ENCODE measurements around the gene CD300LF.
A peak's percentile ranks its signal among the peaks of the same experiment; 100 is the strongest.

Gene CD300LF

DNA sequence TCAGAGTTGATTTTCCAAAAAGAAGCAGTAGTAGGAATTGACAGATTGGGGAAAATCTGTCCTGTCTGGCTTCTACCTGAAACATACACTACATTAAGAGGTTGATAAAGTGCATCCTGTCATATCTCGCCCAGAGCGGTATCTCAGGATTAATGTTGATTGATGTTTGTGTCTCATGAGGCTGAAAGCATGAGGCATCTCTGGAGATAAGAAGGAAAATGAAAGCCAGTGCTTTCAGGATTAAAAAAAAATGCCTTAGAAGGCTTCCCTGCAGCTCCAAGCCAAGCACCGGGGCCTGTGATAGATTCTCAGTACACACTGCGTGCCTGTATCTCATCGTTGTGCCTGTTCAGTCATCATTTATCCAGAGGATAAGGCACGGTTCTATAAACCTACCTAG, 62.8 kb downstream of the CD300LF start:
- Histone ChIP-seq H2AK5ac (ENCODE audit: low read length) (no peak overlapping the region), H3K27me3 (ENCODE audit: insufficient read depth, low read length) (no peaks in the 10 kb centered on the region), H4K91ac (ENCODE audit: low read depth, low read length) (no peak overlapping the region), H3K79me1 (ENCODE audit: low read length) (peaks cover 2% of the 10 kb centered on the region), H3K23ac (ENCODE audit: low read length) (no peak overlapping the region), H2AFZ (ENCODE audit: insufficient read depth, low read length, poor library complexity) (no peak overlapping the region), H2BK5ac (ENCODE audit: low read depth, low read length, poor library complexity) (no peak overlapping the region), H2BK12ac (ENCODE audit: low read length) (no peak overlapping the region), H3K36me3 (ENCODE audit: control insufficient read depth in 1 of 2, insufficient read depth in 2 of 2, low read length in 2 of 2) (no peaks in the 10 kb centered on the region), H3K4ac (ENCODE audit: low read depth, low read length) (no peak overlapping the region), H3K18ac (ENCODE audit: low read length) (no peak overlapping the region), H3K4me2 (ENCODE audit: low read length) (no peak overlapping the region), H3K9ac (ENCODE audit: low read length) (no peak overlapping the region), H3K9me3 (ENCODE audit: insufficient read depth, low read depth, low read length) (no peaks in the 10 kb centered on the region), H3K4me1 (ENCODE audit: control insufficient read depth in 1 of 2, insufficient read depth in 2 of 2, low read length in 2 of 2) (peaks cover 11 to 16% of the 10 kb centered on the region in 2 experiments), H3K4me3 (ENCODE audit: low read depth, low read length) (no peak overlapping the region), H3K27ac (ENCODE audit: low read depth, low read length) (no peak overlapping the region), H4K8ac (ENCODE audit: low read depth, low read length) (no peak overlapping the region), H2BK120ac (ENCODE audit: insufficient read depth, low read length, poor library complexity) (no peak overlapping the region), H4K12ac (ENCODE audit: low read depth, low read length) (no peak overlapping the region), H3K14ac (ENCODE audit: low read length) (no peak overlapping the region), H3K79me2 (ENCODE audit: control insufficient read depth, insufficient read depth, low read length, poor library complexity) (no peaks in the 10 kb centered on the region)
- DNase-seq = no peak
- no CpG with 5 or more reads among the region's 6 CpGs for WGBS (ENCODE audit: extremely low coverage, insufficient coverage, insufficient read length)

DNA sequence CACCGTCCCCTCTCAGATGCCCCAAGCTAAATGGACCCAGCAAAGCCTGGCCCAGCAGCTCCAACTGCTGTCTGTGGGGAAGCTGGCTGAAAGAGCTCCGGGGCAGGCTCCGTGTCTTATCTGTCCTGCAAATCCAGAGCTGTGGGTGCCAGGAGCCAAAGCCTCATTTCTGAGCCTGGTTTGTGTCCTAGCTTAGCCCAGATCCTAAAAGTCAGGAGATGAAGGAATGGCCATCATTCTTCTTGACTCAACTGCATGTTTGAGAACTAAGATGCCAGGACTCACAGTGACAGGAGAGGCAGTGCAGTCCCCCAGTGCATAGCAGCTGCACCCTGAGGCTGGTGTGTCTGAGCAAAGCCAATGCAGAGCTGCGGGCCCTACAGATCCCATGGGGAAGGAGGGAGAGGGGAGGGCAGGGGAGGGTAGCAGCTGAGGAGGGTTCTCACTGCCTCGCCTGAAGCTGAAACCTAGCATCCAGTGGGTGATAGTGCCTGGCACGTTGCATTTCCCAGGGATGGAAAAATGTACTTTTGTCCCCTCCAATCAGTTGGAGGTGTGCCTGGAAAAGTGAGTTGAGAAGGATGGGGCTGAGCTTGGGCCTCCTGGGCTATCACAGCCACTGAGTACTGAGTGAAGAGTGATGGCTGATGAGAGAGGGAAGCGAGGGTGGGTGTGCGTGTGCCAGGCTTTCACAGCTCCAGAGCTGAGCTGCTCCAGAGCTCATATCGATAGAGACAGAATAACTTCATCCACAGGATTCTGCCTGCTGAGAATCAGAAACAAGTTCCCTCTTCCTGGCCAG, 64.7 kb downstream of the CD300LF start:
- Histone ChIP-seq H3K27ac (ENCODE audit: low read depth, low read length) (no peak overlapping the region), H2AFZ (ENCODE audit: insufficient read depth, low read length, poor library complexity) (no peak overlapping the region), H3K9ac (ENCODE audit: low read length) (no peak overlapping the region), H3K36me3 (ENCODE audit: control insufficient read depth in 1 of 2, insufficient read depth in 2 of 2, low read length in 2 of 2) (no peaks in the 10 kb centered on the region), H3K18ac (ENCODE audit: low read length) (no peak overlapping the region), H3K4me1 (ENCODE audit: control insufficient read depth in 1 of 2, insufficient read depth in 2 of 2, low read length in 2 of 2) (peaks cover 11 to 16% of the 10 kb centered on the region in 2 experiments), H3K79me2 (ENCODE audit: control insufficient read depth, insufficient read depth, low read length, poor library complexity) (no peaks in the 10 kb centered on the region), H4K12ac (ENCODE audit: low read depth, low read length) (no peak overlapping the region), H4K91ac (ENCODE audit: low read depth, low read length) (peak overlapping the region; percentile 32), H3K4me2 (ENCODE audit: low read length) (no peak overlapping the region), H3K9me3 (ENCODE audit: insufficient read depth, low read depth, low read length) (no peaks in the 10 kb centered on the region), H3K79me1 (ENCODE audit: low read length) (peaks cover 2% of the 10 kb centered on the region), H3K14ac (ENCODE audit: low read length) (no peak overlapping the region), H3K23ac (ENCODE audit: low read length) (no peak overlapping the region), H2BK120ac (ENCODE audit: insufficient read depth, low read length, poor library complexity) (no peak overlapping the region), H3K4ac (ENCODE audit: low read depth, low read length) (no peak overlapping the region), H3K4me3 (ENCODE audit: low read depth, low read length) (no peak overlapping the region), H2BK5ac (ENCODE audit: low read depth, low read length, poor library complexity) (no peak overlapping the region), H3K27me3 (ENCODE audit: insufficient read depth, low read length) (no peaks in the 10 kb centered on the region), H4K8ac (ENCODE audit: low read depth, low read length) (no peak overlapping the region), H2BK12ac (ENCODE audit: low read length) (no peak overlapping the region), H2AK5ac (ENCODE audit: low read length) (no peak overlapping the region)
- no CpG with 5 or more reads among the region's 9 CpGs for WGBS (ENCODE audit: extremely low coverage, insufficient coverage, insufficient read length)
- DNase-seq = no peak

DNA sequence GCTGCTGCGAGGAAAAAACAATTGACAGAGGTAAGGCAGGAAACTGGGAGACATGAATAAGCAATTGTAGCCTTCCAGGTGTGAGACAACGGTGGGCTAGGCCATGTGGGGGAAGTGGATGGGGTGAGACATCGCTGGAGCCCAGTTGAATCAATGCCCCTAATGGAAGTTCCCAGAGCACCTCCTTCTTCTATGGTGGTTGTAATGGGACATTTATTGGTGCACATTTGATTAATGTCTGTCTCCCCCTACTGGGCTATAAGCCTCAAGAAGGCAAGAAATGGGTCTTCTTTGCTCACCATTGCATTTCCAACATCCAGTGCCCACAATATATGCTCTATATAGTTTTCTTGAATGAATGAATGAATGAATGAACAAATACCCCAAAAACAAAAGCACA, 66.5 kb downstream of the CD300LF start:
- Histone ChIP-seq H2AK5ac (ENCODE audit: low read length) (no peak overlapping the region), H2BK5ac (ENCODE audit: low read depth, low read length, poor library complexity) (no peak overlapping the region), H3K4me2 (ENCODE audit: low read length) (no peak overlapping the region), H4K91ac (ENCODE audit: low read depth, low read length) (no peak overlapping the region), H3K4me1 (ENCODE audit: control insufficient read depth in 1 of 2, insufficient read depth in 2 of 2, low read length in 2 of 2) (peaks cover 11 to 13% of the 10 kb centered on the region in 2 experiments), H4K12ac (ENCODE audit: low read depth, low read length) (no peak overlapping the region), H3K23ac (ENCODE audit: low read length) (no peak overlapping the region), H4K8ac (ENCODE audit: low read depth, low read length) (no peak overlapping the region), H3K27ac (ENCODE audit: low read depth, low read length) (no peak overlapping the region), H3K18ac (ENCODE audit: low read length) (no peak overlapping the region), H2AFZ (ENCODE audit: insufficient read depth, low read length, poor library complexity) (no peak overlapping the region), H3K36me3 (ENCODE audit: control insufficient read depth in 1 of 2, insufficient read depth in 2 of 2, low read length in 2 of 2) (no peaks in the 10 kb centered on the region), H2BK12ac (ENCODE audit: low read length) (no peak overlapping the region), H3K9ac (ENCODE audit: low read length) (no peak overlapping the region), H3K27me3 (ENCODE audit: insufficient read depth, low read length) (no peaks in the 10 kb centered on the region), H3K4ac (ENCODE audit: low read depth, low read length) (no peak overlapping the region), H3K14ac (ENCODE audit: low read length) (no peak overlapping the region), H2BK120ac (ENCODE audit: insufficient read depth, low read length, poor library complexity) (no peak overlapping the region), H3K4me3 (ENCODE audit: low read depth, low read length) (no peak overlapping the region), H3K9me3 (ENCODE audit: insufficient read depth, low read depth, low read length) (no peaks in the 10 kb centered on the region), H3K79me2 (ENCODE audit: control insufficient read depth, insufficient read depth, low read length, poor library complexity) (no peaks in the 10 kb centered on the region), H3K79me1 (ENCODE audit: low read length) (peaks cover 2% of the 10 kb centered on the region)
- DNase-seq = peak in 1 of 2 donors; percentile 10
- no CpG with 5 or more reads among the region's 3 CpGs for WGBS (ENCODE audit: extremely low coverage, insufficient coverage, insufficient read length)

DNA sequence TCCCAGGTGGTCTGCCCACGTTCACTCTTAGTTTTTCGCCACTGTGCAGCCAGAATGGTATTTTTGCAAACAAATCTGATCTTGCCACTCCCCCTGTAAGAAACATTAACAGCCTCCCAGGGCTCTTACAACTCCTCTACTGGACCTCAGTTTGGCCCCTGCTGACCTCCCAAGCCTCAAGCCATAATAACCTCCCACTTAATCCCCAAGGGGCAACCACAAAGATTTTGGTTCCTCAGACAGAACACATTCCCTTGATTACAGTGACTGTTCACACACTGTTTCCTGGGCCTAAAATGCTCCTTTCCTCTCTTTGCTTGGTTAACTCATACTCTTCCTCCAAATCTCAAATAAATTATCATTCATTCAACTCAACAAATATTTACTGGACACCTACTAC, 67.7 kb downstream of the CD300LF start:
- Histone ChIP-seq H2BK120ac (ENCODE audit: insufficient read depth, low read length, poor library complexity) (no peak overlapping the region), H4K8ac (ENCODE audit: low read depth, low read length) (no peak overlapping the region), H3K79me1 (ENCODE audit: low read length) (peaks cover 2% of the 10 kb centered on the region), H2AK5ac (ENCODE audit: low read length) (no peak overlapping the region), H2BK5ac (ENCODE audit: low read depth, low read length, poor library complexity) (no peak overlapping the region), H2AFZ (ENCODE audit: insufficient read depth, low read length, poor library complexity) (no peak overlapping the region), H3K14ac (ENCODE audit: low read length) (no peak overlapping the region), H3K18ac (ENCODE audit: low read length) (no peak overlapping the region), H3K27ac (ENCODE audit: low read depth, low read length) (no peak overlapping the region), H3K79me2 (ENCODE audit: control insufficient read depth, insufficient read depth, low read length, poor library complexity) (no peaks in the 10 kb centered on the region), H3K23ac (ENCODE audit: low read length) (no peak overlapping the region), H4K91ac (ENCODE audit: low read depth, low read length) (no peak overlapping the region), H2BK12ac (ENCODE audit: low read length) (no peak overlapping the region), H3K27me3 (ENCODE audit: insufficient read depth, low read length) (no peaks in the 10 kb centered on the region), H3K4me3 (ENCODE audit: low read depth, low read length) (no peak overlapping the region), H4K12ac (ENCODE audit: low read depth, low read length) (no peak overlapping the region), H3K4ac (ENCODE audit: low read depth, low read length) (no peak overlapping the region), H3K9ac (ENCODE audit: low read length) (no peak overlapping the region), H3K36me3 (ENCODE audit: control insufficient read depth in 1 of 2, insufficient read depth in 2 of 2, low read length in 2 of 2) (no peaks in the 10 kb centered on the region), H3K4me2 (ENCODE audit: low read length) (no peak overlapping the region), H3K9me3 (ENCODE audit: insufficient read depth, low read depth, low read length) (no peaks in the 10 kb centered on the region), H3K4me1 (ENCODE audit: control insufficient read depth in 1 of 2, insufficient read depth in 2 of 2, low read length in 2 of 2) (peaks cover 11 to 13% of the 10 kb centered on the region in 2 experiments)
- no CpG with 5 or more reads among the region's 2 CpGs for WGBS (ENCODE audit: extremely low coverage, insufficient coverage, insufficient read length)
- no peak for DNase-seq

Data from trophoblast cell (in vitro differentiated cells and primary cell).